Astrocyte of the hippocampus (primary cell): ENCODE results near the gene GYPE.
"Not testable (repeated sequence)": the region's sequence is repeated elsewhere in the genome, so short reads cannot be mapped to it uniquely, and the experiment has no call there.

Source experiments
- DNase-seq: peaks from one replicate; pipeline ENCODE4 v3.0.0; 2011; ENCODE audit warnings: low read depth, low spot score

GYPE gene

DNA sequence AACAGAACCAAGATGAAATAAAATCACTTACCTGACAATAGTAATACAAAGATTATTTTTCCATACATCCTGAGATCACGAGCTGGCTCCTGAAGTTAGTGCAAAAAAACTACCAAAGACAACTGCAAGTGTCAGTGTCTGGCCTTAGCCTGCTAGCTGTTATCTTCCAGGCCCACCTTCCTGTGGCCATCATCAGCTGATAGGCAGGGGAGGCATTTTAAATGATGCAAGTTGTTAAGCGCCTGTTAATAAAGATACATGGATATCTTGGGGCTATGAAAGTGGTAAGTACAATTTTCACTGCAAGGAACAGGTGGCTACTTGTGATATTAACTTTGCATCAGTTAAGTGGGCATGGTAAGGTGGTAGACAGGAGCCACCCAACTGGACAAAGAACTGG, at the start of gene GYPE:
TSS of gene GYPE (minus strand) at position 120 of the 400 bp plus-strand sequence. CDS start at position 68, 52 bp downstream.
- DNase-seq, result not testable (repeated sequence)

DNA sequence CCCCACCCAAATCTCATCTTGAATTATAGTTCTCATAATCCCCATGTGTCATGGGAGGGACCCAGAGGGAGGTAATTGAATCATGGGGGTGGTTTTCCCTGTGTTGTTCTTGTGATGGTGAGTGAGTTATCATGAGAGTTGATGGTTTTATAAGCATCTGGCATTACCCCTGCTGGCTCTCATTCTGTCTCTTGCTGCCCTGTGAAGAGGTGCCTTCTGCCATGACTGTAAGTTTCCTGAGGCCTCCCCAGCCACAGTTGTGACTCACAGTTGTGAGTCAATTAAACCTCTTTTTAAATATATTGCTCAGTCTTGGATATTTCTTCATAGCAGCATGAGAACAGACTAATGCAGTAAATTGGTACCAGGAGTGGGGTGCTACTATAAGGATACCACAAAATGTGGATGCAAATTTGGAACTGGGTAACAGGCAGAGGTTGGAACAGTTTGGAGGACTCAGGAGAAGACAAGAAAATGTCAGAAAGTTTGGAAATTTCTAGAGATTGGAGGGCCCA, 46.2 kb upstream of the GYPE start:
- not testable (repeated sequence) for DNase-seq

- not testable (repeated sequence) for DNase-seq
Observed at GRCh38 chr4:143950967-143951366, 45.6 kb upstream of the GYPE start.

GRCh38 chr4:143950185-143950584, 44.8 kb upstream of the GYPE start:
- not testable (repeated sequence) for DNase-seq

GRCh38 chr4:143947493-143947892, 42.1 kb upstream of the GYPE start:
- not testable (repeated sequence) for DNase-seq

DNA sequence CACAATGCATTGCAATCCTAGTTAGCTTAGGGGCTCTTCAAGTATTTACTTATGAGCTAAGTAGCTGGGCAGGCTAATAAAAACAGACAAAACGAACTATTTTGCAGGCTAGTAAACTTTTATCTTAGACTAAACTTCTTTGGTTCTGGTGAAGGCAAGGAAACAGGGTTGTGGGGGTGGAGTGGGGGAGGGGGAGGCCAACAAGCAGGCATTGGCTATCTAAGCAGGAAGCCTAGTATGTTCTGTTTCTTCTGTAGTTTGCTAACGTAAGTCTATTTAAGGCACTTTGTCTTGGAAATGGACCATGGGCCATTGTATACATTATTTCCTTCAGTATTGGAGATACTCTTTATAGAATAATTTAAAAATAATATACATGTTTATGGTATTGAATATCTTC, 35.3 kb upstream of the GYPE start:
- not testable (repeated sequence) for DNase-seq

GRCh38 chr4:143939528-143939927, 34.2 kb upstream of the GYPE start:
- no peak for DNase-seq

DNA sequence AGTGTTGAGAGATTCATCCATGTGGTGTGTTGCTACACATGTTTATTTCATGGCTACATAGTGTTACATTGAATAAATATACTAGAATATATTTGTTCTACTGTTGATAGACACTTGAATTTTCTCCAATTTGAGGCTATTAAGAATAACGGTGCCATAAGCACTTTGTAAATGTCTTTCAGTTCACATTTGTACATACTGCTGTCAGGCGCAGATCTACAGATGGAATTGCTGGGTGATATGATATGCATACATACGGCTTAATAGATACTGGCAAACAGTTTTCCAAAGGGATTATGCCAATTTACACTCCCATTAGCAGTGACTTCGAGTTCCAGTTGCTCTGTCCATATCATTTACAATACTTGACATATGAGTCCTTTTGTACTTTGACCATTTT, 33.5 kb upstream of the GYPE start:
- not testable (repeated sequence) for DNase-seq

- DNase-seq, result no peak
Observed at GRCh38 chr4:143921181-143921580, 15.8 kb upstream of the GYPE start.

DNA sequence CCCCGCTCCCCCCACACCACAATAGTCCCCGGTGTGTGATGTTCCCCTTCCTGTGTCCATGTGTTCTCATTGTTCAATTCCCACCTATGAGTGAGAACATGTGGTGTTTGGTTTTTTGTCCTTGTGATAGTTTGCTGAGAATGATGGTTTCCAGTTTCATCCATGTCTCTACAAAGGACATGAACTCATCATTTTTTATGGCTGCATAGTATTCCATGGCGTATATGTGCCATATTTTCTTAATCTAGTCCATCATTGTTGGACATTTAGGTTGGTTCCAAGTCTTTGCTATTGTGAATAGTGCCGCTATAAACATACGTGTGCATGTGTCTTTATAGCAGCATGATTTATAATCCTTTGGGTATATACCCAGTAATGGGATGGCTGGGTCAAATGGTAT, 11.1 kb upstream of the GYPE start:
- DNase-seq, result not testable (repeated sequence)

DNA sequence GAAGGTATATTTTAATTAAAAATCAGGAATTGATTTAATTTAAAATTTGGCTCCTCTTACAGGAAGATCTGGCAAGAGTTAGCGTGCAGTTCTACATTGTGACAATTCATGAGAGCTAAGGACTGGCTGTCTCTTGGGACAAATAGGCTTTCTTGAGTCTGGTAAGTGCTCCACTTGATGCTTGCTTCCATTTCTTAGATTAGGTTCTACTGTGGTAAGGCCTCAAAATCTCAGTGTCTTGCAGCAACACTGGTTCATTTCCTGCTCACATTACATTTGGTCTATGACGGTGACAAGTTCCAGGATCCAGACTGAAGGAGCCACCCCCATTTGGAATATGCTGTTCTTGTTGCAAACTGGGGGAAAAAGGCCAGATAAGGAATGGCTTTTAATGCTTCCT, 7.1 kb upstream of the GYPE start:
- not testable (repeated sequence) for DNase-seq

DNA sequence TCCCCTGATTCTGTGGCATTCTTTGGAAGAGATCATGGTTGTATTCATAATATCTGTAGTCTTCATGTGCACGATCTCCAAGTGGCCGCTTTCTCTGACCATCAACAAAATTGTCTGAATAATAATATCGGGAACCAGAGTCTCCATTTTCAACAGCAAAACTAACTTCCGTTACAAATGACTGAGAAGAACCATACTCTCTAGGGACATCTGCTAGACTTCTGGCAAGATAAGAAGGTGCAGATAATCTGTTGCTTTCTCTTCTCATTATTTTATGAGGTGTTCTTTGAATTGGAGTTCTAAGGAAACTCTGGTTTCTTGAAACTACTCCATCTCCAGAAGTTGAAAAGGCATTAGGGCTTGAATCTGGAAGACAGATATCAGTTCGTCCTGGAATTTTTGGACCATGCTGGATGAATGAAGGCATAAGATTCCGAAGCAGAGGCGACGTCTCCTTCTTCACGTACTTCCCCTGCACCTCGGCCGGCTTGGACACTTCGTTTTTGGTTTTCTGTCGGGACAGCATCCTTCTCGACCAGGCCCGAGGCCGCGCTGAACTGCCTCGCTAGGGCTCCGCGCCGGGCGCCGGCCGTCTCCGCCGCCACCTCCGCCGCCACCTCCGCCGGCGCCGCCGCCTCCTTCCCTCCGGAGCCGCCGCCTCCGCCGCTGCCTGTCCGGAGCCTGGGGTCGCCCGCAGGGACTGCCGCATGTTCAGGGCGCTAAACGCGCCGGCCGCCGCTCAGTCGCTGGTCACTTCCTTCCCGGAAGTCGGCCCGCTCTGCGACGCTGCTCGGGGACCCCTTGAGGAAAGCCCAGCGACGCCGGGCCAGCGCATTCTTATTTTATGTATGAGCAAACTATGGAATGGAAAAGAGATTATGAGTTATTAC, 6.4 kb upstream of the GYPE start:
- DNase-seq, result peak; percentile 48

DNA sequence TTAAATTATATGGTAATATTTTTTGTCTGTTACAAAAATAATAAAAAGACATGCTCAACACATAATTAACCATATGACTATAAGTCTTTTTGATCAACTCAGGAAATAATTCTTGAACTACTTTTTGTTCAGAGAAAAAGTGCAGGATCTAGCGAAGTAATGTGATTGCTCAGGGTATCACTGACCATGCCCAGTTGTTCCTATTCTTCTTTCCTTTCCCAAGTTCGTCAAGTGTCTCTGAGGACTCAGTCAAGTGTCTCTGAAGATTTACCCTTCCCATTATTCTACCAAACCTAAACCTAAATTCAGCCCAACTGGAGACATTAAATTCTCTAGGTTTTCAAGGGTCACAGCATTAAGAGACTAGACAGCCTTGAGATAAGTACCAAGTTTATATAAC, 5.5 kb upstream of the GYPE start:
- DNase-seq, result not testable (repeated sequence)

DNA sequence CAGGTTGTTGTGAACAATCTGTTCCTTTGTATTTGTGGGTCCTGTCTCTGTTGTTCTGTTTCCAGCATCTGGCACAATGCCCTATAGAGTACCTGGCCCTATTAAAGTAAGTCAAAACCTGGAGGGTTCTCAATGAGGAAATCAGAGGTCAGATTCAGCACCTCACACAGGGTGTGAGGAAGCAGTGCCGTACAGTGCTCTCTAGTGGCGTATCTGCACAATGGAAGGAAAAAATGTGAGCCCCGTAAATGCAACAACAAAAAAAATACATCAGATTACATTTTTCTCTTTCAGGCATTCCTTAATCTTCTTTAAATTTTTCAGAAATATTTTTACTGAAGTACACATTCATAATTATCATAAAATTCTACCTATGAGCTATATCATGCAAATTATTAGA, 2.5 kb upstream of the GYPE start:
- DNase-seq, result peak; percentile 23

- DNase-seq, result not testable (repeated sequence)
Observed at GRCh38 chr4:143904431-143904830, 928 bp downstream of the GYPE start.

GRCh38 chr4:143890323-143890722, 15.0 kb downstream of the GYPE start:
- DNase-seq, result not testable (repeated sequence)

GRCh38 chr4:143888189-143888588, 17.2 kb downstream of the GYPE start:
- DNase-seq, result not testable (repeated sequence)

DNA sequence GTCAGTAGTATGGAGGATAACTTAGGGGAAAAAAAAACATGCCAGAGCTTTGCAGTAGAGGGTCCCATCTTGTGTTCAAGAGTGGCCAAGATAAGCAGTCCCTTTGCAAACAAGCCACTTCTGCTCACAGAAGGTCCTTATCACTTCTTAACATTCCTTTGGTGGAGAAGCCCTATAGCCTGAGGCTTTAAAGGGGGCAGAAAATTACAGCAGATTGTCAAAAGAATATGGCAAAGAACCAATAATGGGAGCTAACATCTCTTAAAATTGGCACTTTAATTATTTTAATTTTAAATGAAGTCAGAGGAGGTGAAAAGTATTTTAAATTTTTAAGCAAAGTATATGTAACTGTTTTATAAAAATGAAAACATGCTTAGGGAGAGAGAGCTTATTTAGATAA, 20.4 kb downstream of the GYPE start:
- DNase-seq, result not testable (repeated sequence)

DNA sequence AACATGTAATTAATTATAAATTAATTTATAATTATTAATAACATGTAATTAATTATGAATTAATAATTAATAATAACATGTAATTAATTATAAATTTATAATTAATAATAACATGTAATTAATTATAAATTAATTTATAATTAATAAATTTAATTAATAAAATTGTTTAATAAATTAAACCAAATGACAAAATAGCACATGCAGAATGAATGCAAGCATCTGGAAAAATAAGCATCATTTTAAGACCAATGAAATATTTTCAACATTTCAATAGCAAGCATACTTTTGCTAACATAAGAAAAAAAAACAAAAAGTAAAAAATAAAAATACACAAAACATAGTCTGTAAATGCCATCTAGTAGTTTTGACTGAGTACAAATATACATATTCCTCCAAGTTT, 21.8 kb downstream of the GYPE start:
- DNase-seq, result no peak

DNA sequence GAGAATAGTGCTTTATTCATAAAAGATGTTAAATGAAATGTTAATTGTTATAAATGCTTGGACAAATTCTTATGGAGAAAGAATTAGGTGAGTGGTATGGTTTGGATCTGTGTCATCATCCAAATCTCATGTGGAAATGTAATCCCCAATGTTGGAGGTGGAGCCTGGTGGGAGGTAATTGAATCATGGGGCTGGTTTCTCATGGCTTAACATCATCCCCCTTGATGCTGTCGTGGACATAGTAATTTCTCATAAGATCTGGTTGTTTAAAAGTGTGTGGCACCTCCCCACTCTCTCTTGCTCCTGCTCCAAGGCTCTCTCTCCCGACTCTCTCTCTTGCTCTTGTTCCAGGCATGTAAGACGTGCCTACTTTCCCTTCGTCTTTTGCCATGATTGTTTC, 22.5 kb downstream of the GYPE start:
- DNase-seq, result no peak

GRCh38 chr4:143879561-143879960, 25.8 kb downstream of the GYPE start:
- not testable (repeated sequence) for DNase-seq

DNA sequence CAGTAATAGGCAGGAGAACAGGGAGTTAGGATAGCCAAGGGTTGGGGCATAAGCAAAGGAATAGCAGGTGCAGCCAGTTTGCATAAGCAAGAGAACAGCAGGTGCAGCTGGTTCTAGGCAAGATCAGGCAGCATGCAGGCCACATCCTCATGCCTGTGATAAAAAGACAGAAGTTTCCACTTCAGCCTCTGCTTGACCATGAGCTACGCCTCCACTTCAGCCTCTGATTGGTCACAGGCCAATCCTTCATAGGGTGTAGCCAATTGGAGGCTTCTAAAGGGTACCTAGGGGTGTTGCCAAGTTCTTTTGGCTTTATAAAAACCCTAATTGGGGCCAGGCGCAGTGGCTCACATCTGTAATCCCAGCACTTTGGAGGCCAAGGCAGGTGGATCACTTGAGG, 30.0 kb downstream of the GYPE start:
- not testable (repeated sequence) for DNase-seq
